Stimulated activated CD4-positive, alpha-beta T cell treated with anti-CD3 and anti-CD28 coated beads, Interleukin-1b, Interleukin-23, amount 100 ng/mL, for 1 hour (primary cell): ENCODE results near the gene VPS50.
"Not testable (repeated sequence)": the region's sequence is repeated elsewhere in the genome, so short reads cannot be mapped to it uniquely, and the experiment has no call there.

Experiments used
- DNase-seq, 2 donors: peaks; one replicate each; pipeline ENCODE4 v3.0.0-alpha.2; 2020; ENCODE audit warnings: low read depth in 2 of 2

The VPS50 gene

DNA sequence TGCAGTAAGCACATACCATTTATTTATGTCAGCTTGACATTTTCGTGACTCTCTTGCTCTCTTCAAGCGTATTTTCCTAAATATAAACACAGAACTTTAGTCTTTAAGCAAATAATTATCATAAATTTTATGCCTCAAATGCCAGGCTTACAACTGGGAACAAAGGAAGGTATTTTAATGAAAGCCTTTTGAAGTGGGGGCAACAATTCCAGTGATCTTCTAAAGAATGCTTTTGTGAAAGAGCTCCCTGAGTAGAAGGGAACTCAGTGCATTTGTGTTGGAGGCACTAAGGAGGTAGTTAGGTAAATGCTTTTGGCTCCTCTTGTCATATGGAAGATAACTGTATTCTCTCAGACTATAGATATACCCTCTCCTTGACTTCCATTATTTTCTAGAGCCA lies 104.9 kb downstream of the VPS50 start:
- no peak for DNase-seq

DNA sequence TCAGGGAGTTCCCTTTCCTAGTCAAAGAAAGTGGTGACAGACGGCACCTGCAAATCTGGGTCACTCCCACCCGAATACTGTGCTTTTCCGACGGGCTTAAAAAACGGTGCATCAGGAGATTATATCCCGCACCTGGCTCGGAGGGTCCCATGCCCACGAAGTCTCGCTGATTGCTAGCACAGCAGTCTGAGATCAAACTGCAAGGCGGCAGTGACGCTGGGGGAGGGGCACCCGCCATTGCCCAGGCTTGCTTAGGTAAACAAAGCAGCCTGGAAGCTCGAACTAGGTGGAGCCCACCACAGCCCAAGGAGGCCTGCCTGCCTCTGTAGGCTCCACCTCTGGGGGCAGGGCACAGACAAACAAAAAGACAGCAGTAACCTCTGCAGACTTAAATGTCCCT lies 110.0 kb downstream of the VPS50 start:
- not testable (repeated sequence) for DNase-seq

- no peak for DNase-seq
Measured at GRCh38 chr7:93350338-93350737, 118.2 kb downstream of the VPS50 start.

- DNase-seq, result no peak
Measured at GRCh38 chr7:93352881-93353280, 120.7 kb downstream of the VPS50 start.

DNA sequence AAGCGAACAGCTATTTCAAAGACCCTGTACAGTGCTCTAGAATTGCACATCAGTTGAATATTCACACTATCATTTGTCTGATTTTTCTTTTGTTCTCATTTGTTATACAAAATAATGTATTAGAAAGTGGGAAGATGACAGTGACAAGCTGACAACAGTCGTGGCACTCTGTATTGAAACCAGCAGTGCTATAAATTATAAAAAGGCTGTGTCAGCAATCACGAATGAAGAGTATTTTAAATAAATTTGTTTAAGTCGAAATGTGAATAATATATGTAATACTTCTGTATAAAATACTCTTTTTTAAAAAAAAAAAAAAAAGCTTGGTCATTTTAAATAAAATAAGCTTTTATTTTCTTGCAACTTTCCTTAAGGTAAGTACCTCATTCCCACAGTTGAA lies 122.6 kb downstream of the VPS50 start:
- no peak for DNase-seq

DNA sequence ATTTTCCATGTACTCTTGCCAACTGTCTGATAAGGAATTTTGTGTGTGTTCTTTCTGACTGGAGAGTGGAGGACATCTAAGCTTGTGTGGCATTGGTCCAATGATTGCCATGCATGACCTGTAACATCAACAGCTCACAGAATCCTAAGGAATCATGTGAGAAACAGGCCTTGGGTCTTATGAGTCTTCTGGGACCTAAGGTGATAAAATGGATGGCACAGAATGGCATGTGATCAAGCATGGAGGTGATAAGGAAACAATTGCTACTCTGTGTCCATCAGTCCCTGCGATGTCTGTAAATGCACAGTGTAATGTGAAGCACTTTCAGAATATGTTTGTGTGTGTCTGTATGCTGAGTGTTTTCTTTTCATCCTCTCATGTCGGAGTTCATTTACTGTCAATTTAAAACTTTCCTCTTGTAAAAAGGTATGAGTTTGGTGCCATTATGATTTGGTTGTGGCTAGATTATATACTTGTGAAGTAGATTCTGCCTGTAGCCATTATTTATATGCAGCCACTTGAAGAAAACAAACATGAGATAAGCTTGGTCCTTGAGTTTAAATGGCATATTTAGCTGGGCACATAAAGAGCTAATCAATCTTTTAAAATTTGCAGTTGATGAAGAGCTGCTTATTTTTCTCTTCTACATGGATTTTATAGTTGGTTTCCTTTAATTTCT lies 127.5 kb downstream of the VPS50 start:
- DNase-seq, result no peak

GRCh38 chr7:93361853-93362252 lies 129.7 kb downstream of the VPS50 start:
- no peak for DNase-seq

DNA sequence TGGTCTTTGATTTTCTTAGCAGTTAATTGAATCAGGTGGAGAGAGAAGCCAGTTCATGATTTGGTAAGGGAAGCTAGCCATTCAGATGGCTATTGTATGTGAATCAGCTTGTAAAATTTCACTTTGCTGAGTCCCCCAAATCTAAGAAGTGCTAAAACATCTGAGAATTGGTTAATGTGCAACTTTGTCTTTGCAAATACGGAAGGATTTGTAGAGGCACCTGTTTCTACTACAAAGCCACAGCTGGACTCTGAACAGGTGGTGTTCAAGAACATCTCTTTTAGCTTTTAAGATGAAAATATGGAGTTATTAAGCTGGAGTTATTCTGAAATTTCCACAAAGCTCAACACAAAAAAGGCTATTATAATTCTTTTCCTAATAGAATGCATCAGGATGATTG lies 132.6 kb downstream of the VPS50 start:
- no peak for DNase-seq

DNA sequence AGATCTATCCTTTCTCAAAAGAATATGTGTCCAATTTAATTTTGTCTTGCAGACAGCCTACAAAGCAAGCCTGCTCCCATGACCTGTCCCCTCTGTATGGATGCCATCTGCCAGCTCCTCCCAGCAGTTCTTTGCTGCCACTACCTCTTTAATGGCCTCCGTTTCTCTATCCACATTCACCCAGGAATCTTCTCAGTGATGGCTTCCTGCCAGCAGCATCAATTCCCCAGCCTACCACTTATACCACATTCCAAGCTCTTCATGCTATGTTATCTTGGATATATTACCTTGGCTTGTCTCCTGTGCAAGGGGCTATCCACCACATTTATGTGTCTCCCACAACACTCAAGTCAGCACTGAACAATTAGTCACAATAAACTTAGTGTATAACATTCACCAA lies 133.2 kb downstream of the VPS50 start:
- DNase-seq, result no peak

DNA sequence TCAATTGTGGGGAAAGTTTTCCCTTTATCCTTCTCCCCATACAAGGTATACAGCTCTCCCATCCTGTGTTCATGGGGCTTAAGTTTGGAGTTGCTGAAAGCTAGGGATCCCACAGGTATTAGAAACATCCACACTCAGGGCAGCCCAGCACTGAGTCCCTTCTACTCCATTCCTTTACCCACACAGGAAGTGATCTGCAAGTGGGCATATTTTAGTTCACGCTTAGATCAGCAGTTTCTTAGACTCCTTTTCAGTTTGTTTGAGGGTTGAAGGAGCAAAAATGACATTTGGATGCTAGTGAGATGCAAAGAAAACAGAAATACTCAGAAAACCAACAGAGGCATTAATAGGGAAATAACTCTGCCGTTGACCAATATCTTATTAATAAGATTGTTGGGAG lies 134.7 kb downstream of the VPS50 start:
- no peak for DNase-seq

- no peak for DNase-seq
Measured at GRCh38 chr7:93367254-93367653, 135.1 kb downstream of the VPS50 start.

DNA sequence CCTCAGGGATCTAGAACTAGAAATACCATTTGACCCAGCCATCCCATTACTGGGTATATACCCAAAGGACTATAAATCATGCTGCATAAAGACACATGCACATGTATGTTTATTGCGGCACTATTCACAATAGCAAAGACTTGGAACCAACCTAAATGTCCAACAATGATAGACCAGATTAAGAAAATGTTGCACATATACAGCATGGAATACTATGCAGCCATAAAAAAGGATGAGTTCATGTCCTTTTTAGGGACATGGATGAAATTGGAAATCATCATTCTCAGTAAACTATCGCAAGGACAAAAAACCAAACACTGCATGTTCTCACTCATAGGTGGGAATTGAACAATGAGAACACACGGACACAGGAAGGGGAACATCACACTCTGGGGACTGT lies 138.8 kb downstream of the VPS50 start:
- DNase-seq, result not testable (repeated sequence)

DNA sequence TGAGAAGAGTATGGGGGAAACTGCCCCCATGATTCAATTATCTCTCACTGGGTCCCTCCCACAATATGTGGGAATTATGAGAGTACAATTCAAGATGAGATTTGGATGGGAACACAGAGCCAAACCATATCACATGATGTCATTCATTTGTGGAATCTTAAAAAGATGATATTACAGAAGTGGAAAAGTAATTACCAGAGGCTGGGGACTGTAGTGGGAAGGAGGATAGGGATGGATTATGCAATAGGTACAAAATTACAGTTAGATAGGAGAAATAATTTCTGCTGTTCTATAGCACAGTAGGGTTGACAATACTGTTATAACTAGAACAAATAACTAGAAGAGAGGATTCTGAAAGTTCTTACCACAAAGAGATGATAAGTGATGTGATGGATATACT lies 141.4 kb downstream of the VPS50 start:
- DNase-seq, result no peak

GRCh38 chr7:93374345-93374940 lies 142.3 kb downstream of the VPS50 start:
- DNase-seq, result no peak

DNA sequence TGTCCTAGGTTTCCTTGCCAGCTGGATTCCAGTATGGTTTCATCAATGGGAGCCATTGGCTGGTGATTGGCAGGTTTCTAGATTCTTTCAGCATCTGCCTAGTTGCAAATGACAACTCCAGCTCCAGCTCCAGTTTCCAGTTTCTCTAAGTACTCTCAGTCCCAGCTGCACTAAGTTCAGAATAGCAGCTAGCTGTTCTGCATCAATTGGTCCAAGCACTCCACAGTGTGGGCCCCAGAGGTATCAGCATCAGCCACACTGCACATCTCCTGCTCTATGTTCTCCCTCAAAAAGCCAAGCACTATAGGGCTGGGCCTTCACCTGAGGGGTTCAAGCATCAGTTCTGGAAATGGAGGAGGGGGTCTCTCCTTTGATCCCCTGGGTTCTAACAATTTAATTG lies 143.4 kb downstream of the VPS50 start:
- DNase-seq, result no peak

- DNase-seq, result no peak
Measured at GRCh38 chr7:93378131-93378760, 146.1 kb downstream of the VPS50 start.

- DNase-seq, result no peak
Measured at GRCh38 chr7:93382362-93382761, 150.2 kb downstream of the VPS50 start.

GRCh38 chr7:93390660-93391059 lies 158.5 kb downstream of the VPS50 start:
- DNase-seq, result no peak

DNA sequence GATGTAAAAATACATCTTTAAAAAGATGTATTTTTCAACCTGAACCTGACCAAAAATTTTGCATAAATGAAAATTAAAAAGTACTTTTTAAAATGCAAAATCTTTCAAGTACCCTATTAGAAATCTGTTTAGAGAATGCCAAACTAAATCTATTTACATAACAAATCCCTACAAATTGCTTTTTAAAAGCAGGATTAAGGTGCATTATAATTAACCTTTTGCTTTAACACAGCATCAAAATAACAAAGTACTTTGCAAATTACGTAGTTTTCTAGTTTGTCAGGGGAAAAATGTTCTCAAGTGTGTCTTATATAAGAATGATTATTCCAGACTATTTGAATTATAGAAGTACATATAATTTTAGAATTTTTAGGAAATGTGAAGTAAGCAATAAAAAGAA lies 160.8 kb downstream of the VPS50 start:
- no peak for DNase-seq

- DNase-seq, result no peak
Measured at GRCh38 chr7:93399642-93400041, 167.5 kb downstream of the VPS50 start.

DNA sequence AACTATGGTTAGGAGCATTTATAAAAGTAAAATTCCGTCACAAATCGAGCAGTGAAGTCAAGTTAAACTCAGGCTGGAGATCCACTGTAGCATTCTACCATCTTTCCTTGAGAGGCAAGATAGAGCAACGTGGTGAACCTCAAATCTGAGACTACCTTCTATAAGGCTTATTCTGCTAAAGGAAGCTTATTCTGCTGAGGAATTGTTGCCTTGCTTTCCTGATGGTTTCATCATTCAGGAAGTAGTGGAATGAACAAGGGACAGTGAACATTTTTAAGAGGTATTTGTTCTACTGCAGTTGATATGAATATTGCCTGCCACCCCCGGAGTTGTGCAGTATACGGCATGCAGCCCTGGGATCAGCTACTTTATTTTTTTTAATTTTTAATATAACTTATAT lies 170.8 kb downstream of the VPS50 start:
- DNase-seq, result no peak

DNA sequence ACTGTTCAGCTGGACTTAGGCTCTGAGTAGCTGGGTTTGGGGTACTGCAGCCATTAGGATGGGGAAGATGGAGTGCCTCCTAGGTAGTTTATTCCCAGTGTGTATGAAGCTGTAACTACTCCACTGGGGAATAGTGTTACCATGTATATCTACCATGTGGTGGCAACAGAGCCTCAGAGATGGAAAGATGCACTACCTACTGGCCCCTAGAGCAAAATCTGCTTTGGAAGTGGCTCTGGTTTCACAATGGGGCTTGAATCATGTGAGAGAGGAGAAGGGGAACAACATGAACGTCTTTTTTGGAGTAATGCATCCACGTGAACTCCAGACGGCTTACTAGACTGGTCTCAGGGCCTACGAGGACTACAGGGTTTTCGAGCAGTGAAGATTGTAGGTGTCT lies 175.1 kb downstream of the VPS50 start:
- DNase-seq, result no peak

- no peak for DNase-seq
Measured at GRCh38 chr7:93409324-93409723, 177.2 kb downstream of the VPS50 start.
